GM12878 (cell line): ENCODE data around the gene INF2. TPM values are rescaled to one million over a fixed set of nuclear protein-coding genes. Genes with fewer than 3 reads are reported as not detected.

ENCODE experiments used
- BHLHE40 ChIP-seq, 2 experiments: fragments of 450-650 bp in 1 of 2; IDR thresholded peaks; 2 replicates each; pipeline ENCODE4 v1.6.1; 2011 to 2017; ENCODE audit warnings: low read depth in 2 of 2, borderline replicate concordance in 1 of 2, improper control_type of control experiment in 1 of 2, low read length in 1 of 2, mild to moderate bottlenecking in 1 of 2
- EED ChIP-seq: sonication (generic); IDR thresholded peaks from 2 replicates; pipeline ENCODE4 v1.6.1; 2016; ENCODE audit warnings: antibody characterized with exemption, low read depth
- MTA2 ChIP-seq: fragments of 450-650 bp; IDR thresholded peaks from 2 replicates; pipeline ENCODE4 v1.6.1; 2016; ENCODE audit warnings: low read depth, mild to moderate bottlenecking, moderate library complexity
- NFYA ChIP-seq: IDR thresholded peaks from 2 replicates; pipeline ENCODE4 v1.6.1; 2011; ENCODE audit warnings: low read depth, mild to moderate bottlenecking, low read length, improper control_type of control experiment, borderline replicate concordance
- RAD21 ChIP-seq: IDR thresholded peaks from 2 replicates; pipeline ENCODE4 v1.6.1; 2011; ENCODE audit warnings: mild to moderate bottlenecking, low read depth, low read length, moderate library complexity; ENCODE audit not compliant: insufficient read depth
- RCOR1 ChIP-seq: conservative IDR thresholded peaks from 2 replicates; pipeline ENCODE4 v1.6.1; 2012; ENCODE audit warnings: low read depth, low read length, improper control_type of control experiment
- RFX5 ChIP-seq: IDR thresholded peaks from 2 replicates; pipeline ENCODE4 v1.6.1; 2011; ENCODE audit warnings: low read depth, low read length, improper control_type of control experiment
- polyA plus RNA-seq, 11 experiments: library from polyadenylated mRNA; depleted of rRNA in 4 of 11; unstranded in 6 of 11; stranded (reverse) in 5 of 11; fragments of >200 nt; fragmentation: Nextera tagmentation in 4 of 11; fragmentation: Illumina TruSeq in 1 of 11; extraction: Ambion mirVana in 4 of 11; extraction: Trizol in 1 of 11; gene quantifications; 1 replicate in 1 of 11; 2 replicates in 10 of 11; pipeline versions ENCODE4 v1.2.1 to v1.2.3, GENCODE V29; 2011 to 2016; ENCODE audit warnings: inconsistent platforms in 2 of 11, missing spikeins in 2 of 11, low read depth in 1 of 11
- total RNA-seq, 4 experiments: library from RNA; depleted of rRNA in 3 of 4; stranded (reverse); fragments of >200 nt in 3 of 4; fragmentation: Illumina TruSeq in 1 of 4; extraction: Trizol in 1 of 4; gene quantifications; 2 replicates each; pipeline versions ENCODE4 v1.2.1 to v1.2.3, GENCODE V29; 2013 to 2021
- TF ChIP-seq, protein P1 (sequence below): IDR thresholded peaks from 2 replicates; pipeline ENCODE4 v1.6.1; 2012; ENCODE audit warnings: mild to moderate bottlenecking, low read depth, low read length
- TF ChIP-seq, protein P2 (sequence below): fragments of 450-650 bp; formaldehyde crosslinking; IDR thresholded peaks from 2 replicates; pipeline ENCODE4 v1.5.0; 2022; ENCODE audit warnings: mild to moderate bottlenecking, missing genetic modification characterization
- TF ChIP-seq, protein P3 (sequence below): fragments of 150-350 bp; IDR thresholded peaks from 2 replicates; pipeline ENCODE4 v1.6.1; 2014; ENCODE audit warnings: mild to moderate bottlenecking, low read depth, low read length
- TF ChIP-seq, protein P4 (sequence below): fragments of 450-650 bp; IDR thresholded peaks from 2 replicates; pipeline ENCODE4 v1.6.1; 2017; ENCODE audit warnings: mild to moderate bottlenecking

INF2 gene
- total and polyA plus RNA-seq, 10 of the 15 experiments (the other 5 are each of a cell fraction or from before 2014, with no cell fraction given): 0.72 to 43.2 (median 8.3) TPM

DNA sequence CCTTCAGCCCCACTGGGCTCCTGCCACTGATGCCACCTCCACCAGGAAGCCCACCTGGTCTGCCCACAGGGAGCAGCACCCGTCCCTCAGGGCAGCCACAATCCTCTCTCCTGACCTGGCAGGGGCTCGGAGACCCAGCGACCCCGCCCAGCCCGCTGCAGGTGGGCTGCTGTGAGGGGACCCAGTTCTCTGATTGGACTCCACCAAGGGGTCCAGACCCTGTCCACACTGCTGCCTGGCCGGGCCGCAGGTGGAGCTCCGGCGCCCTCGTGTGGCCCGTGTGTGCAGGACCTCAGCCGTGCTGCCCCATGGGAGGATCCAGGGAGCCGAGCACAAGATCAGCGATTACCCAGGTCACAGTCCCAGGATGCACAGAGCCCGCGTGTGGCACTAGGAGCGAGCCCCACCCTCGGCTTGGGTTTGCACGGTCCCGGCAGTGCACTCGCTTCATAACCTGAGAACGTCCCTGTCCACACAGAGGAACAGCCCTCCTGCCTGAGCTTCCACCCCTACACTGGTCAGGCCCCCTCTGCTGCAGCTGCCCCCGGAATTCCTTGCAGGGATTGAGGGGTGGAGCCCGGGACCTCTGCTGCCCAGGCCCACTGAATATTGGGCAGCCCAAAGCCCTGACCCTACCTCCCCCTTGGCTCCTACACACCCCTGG, 49.4 kb upstream of the INF2 start (continued):
- TF ChIP-seq, protein P1, sequence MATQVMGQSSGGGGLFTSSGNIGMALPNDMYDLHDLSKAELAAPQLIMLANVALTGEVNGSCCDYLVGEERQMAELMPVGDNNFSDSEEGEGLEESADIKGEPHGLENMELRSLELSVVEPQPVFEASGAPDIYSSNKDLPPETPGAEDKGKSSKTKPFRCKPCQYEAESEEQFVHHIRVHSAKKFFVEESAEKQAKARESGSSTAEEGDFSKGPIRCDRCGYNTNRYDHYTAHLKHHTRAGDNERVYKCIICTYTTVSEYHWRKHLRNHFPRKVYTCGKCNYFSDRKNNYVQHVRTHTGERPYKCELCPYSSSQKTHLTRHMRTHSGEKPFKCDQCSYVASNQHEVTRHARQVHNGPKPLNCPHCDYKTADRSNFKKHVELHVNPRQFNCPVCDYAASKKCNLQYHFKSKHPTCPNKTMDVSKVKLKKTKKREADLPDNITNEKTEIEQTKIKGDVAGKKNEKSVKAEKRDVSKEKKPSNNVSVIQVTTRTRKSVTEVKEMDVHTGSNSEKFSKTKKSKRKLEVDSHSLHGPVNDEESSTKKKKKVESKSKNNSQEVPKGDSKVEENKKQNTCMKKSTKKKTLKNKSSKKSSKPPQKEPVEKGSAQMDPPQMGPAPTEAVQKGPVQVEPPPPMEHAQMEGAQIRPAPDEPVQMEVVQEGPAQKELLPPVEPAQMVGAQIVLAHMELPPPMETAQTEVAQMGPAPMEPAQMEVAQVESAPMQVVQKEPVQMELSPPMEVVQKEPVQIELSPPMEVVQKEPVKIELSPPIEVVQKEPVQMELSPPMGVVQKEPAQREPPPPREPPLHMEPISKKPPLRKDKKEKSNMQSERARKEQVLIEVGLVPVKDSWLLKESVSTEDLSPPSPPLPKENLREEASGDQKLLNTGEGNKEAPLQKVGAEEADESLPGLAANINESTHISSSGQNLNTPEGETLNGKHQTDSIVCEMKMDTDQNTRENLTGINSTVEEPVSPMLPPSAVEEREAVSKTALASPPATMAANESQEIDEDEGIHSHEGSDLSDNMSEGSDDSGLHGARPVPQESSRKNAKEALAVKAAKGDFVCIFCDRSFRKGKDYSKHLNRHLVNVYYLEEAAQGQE: no peak
- TF ChIP-seq, protein P2, sequence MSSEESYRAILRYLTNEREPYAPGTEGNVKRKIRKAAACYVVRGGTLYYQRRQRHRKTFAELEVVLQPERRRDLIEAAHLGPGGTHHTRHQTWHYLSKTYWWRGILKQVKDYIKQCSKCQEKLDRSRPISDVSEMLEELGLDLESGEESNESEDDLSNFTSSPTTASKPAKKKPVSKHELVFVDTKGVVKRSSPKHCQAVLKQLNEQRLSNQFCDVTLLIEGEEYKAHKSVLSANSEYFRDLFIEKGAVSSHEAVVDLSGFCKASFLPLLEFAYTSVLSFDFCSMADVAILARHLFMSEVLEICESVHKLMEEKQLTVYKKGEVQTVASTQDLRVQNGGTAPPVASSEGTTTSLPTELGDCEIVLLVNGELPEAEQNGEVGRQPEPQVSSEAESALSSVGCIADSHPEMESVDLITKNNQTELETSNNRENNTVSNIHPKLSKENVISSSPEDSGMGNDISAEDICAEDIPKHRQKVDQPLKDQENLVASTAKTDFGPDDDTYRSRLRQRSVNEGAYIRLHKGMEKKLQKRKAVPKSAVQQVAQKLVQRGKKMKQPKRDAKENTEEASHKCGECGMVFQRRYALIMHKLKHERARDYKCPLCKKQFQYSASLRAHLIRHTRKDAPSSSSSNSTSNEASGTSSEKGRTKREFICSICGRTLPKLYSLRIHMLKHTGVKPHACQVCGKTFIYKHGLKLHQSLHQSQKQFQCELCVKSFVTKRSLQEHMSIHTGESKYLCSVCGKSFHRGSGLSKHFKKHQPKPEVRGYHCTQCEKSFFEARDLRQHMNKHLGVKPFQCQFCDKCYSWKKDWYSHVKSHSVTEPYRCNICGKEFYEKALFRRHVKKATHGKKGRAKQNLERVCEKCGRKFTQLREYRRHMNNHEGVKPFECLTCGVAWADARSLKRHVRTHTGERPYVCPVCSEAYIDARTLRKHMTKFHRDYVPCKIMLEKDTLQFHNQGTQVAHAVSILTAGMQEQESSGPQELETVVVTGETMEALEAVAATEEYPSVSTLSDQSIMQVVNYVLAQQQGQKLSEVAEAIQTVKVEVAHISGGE (CRISPR knock-in tag): no peak
- TF ChIP-seq RCOR1 (no peak), BHLHE40 (IDR thresholded peaks at IDR 0.05; ENCODE audit: borderline replicate concordance in 1 of 2, low read depth in 2 of 2, low read length in 1 of 2) (0 out of 4 replicates have a peak, but pooled peaks have one; percentile 19 to 31), MTA2 (no peak), RFX5 (no peak), NFYA (no peak), RAD21 (peak; percentile 91), EED (0 out of 2 replicates have a peak, but pooled peaks have one; percentile 14)
- TF ChIP-seq, protein P3, sequence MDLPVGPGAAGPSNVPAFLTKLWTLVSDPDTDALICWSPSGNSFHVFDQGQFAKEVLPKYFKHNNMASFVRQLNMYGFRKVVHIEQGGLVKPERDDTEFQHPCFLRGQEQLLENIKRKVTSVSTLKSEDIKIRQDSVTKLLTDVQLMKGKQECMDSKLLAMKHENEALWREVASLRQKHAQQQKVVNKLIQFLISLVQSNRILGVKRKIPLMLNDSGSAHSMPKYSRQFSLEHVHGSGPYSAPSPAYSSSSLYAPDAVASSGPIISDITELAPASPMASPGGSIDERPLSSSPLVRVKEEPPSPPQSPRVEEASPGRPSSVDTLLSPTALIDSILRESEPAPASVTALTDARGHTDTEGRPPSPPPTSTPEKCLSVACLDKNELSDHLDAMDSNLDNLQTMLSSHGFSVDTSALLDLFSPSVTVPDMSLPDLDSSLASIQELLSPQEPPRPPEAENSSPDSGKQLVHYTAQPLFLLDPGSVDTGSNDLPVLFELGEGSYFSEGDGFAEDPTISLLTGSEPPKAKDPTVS: no peak
- TF ChIP-seq, protein P4, sequence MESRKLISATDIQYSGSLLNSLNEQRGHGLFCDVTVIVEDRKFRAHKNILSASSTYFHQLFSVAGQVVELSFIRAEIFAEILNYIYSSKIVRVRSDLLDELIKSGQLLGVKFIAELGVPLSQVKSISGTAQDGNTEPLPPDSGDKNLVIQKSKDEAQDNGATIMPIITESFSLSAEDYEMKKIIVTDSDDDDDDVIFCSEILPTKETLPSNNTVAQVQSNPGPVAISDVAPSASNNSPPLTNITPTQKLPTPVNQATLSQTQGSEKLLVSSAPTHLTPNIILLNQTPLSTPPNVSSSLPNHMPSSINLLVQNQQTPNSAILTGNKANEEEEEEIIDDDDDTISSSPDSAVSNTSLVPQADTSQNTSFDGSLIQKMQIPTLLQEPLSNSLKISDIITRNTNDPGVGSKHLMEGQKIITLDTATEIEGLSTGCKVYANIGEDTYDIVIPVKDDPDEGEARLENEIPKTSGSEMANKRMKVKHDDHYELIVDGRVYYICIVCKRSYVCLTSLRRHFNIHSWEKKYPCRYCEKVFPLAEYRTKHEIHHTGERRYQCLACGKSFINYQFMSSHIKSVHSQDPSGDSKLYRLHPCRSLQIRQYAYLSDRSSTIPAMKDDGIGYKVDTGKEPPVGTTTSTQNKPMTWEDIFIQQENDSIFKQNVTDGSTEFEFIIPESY: no peak
